GM19463 (cell line): ENCODE data around the gene JMJD1C.
"Not testable (repeated sequence)": the region's sequence is repeated elsewhere in the genome, so short reads cannot be mapped to it uniquely, and the experiment has no call there.

Experiments
- ATAC-seq: cut with Tn5 transposase; IDR thresholded peaks from one replicate; pipeline ENCODE4 v1.9.1; 2021; ENCODE audit warnings: mild to moderate bottlenecking, moderate library complexity; ENCODE audit not compliant: unreplicated experiment

The JMJD1C gene

DNA sequence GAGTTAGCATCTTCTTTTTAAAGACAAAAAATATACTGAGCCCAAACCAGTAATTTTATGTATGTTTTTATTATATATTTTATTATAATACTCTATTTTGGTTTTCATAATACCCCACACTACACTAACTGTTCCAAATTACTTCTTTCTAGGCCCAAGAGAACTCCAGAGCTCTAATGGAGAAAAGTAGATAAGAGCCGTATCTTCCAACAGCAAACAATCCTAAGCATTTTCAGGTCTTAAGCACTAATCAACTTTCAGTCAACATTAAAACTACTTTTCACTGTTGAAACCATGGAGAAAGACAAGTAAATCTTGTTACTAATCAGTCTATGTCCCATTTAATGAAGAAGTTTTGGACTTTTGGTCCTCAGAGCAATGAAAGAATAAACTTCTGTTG lies 55.1 kb downstream of the JMJD1C start:
- ATAC-seq, result no peak

DNA sequence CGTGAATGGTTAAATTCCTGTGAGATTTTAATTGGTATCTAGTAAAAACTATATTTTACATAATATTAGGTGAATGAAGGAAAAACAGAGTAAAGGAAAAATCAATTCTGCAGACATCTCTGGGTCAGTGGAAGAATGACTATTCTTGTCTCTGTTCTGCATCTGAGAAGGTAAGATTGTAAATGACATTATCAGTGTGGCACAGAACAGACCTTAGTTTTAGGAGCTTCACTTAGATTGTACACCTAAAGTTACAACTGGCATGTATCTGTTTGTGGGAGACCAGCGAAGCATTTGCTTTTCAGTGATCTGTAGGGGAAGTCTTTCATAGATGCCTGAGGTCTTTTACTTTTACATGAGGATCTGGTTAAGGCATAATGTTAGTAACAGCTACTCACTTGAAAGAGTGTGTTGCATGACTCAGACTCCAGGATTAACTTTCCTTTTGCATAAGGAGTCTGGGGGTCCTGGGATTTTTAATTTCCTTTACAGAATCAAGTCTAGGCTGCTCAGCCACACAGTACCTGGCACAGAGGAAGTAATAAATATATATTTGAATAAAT lies 56.2 kb downstream of the JMJD1C start:
- ATAC-seq, result no peak

DNA sequence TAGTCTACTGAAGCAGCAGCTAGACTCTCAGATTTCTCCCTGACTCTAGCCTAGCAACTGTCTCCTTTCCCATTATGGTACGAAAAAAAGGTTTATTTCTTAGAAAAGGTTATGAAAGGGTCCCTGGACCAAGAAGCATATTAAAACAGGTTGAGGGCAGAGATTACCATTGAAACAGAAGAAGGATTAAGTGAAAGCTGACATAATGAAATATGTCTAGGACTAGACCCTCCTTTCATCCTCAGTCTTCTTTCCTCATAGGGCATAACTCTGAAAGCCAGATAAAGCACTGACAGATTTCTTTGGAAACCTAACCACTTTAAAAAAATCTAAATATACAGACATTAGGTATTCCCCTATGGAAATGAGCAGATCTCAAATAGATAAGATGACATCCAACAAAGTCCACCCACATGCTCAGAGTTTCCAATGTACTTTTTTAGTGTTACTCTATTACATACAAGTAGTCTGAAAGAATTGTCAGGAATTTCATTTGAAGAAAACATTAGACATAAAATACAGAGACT lies 58.6 kb downstream of the JMJD1C start:
- ATAC-seq, result no peak

DNA sequence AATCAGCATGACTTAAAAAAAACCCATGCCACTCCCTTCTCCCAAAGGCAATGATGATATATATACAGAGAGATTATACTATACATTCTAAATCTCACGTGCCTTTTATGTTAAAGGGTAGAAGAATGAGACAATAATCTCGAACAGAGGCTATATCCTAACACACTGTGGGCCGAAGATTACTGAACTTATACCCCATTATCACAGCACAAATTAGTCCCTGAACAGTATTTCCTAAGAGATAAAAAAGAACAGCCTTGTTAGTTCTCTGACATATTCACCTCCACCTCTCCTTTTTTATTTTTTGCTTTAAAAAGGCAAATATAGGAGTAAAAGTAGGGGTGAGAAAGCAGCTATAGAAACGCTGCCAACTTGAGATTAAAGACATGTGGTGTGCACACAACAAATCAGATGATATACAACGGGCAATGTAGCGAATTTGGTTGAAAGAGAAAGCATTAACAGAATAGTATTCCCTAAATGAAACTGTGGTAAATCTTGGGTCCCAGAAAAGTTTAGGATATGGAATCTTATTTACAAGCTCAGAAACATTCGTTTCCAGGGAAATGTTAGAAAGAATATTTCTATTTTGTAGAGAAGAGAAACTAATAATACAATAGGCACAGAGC lies 69.5 kb downstream of the JMJD1C start:
- ATAC-seq, result no peak

DNA sequence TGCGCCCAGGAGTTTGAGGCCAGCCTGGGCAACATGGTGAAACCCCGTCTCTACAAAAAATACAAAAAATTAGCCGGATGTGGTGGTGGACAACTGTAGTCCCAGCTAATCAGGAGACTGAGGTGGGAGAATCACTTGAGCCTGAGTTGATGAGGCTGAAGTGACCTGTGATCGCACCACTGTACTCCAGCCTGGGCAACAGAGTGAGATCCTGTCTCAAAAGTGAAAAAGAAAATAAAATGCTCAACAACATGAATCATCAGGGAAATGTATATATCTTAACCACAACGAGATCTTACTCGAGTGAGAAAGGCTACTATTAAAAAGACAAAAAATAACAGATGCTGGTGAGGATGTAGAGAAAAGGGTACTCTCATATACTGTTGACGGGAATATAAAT lies 72.7 kb downstream of the JMJD1C start:
- no peak for ATAC-seq

DNA sequence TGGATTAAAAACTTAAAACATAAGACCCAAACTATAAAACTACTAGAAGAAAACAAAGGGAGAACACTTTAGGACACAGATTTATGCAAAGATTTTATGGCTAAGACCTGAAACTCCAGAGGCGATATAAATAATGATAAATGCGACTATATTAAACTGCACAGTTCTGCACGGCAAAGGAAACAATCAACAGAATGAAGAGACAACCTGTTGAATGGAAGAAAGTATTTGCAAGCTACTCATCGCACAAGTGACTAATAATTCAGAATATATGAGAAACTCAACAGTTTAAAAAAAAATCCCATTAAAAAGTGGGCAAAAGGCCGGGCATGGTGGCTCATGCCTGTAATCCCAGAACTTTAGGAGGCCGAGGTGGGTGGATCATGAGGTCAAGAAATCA lies 73.6 kb downstream of the JMJD1C start:
- ATAC-seq, result no peak

DNA sequence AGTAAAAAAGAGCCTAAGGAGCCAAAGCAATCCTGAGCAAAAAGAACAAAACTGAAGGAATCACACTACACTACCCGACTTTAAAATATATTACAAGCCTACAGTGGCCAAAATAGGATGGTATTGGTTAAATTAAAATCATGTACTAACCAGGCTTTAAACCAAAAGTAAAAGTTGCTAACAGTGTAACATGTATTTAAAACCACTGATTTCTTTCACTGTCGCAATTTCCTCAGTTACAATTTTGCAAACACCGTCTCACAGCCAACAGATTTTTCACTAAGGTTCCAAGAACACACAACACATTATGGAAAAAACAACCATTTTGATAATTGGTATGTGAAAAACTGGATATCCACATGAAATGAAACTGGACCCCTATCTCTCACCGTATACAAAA lies 74.0 kb downstream of the JMJD1C start:
- ATAC-seq, result no peak

DNA sequence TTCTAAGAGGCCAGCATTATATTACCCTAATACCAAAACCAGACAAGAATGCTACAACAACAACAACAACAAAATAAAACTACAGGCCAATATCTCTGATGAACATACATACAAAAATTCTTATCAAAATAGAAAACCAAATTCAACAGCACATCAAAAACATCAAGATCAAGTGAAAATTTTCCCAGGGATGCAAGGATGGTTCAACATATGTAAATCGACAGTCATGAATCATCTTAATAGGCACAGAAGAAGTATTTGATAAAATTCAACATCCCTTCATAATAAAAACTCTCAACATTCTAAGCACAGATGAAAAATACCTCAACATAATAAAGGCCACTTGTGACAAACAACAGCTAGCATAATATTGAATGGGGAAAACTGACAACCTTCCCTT lies 75.3 kb downstream of the JMJD1C start:
- ATAC-seq, result no peak

DNA sequence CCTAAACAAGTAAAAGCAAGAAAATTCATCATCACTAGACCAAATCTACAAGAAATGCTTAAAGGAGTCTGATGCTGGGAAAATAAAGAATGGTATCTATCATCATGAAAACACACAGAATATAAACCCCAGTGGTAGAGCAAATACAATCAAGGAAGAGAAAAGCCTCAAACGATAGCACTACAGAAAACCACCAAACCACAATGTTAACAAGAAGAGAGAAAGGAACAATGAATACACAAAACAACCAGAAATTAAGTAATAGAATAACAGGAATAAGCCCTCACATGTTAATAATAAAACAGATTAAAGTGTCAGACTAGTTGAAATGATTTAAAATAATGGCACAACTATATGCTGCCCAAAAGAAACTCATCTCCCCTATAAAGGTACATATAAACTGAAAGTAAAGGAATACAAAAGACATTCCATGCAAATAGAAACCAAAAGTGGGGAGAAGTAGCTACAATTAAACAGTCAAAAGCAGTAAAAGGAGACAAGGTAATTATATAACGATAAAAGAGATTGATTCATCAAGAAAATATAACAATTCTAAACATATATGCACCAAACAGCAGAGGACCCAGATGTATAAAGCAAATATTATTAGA lies 77.3 kb downstream of the JMJD1C start:
- ATAC-seq, result peak; percentile 75

DNA sequence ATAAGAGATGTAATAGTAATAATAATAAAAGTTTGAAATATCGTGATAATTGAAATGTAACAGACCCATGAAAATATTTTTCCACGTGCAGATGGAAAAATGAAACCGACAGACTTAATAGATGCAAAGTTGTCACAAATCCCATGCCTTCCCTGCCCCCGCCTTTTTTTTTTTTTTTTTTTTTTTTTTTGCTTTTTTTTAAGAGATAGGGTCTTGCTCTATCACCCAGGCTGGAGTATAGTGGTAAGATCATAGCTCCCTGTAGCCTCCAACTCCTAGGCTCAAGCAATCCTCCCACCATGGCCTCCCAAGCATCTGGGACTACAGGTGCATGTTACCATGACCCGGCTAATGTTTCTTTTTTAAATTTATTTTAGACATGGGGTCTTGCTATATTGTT lies 80.5 kb downstream of the JMJD1C start:
- ATAC-seq, result no peak

DNA sequence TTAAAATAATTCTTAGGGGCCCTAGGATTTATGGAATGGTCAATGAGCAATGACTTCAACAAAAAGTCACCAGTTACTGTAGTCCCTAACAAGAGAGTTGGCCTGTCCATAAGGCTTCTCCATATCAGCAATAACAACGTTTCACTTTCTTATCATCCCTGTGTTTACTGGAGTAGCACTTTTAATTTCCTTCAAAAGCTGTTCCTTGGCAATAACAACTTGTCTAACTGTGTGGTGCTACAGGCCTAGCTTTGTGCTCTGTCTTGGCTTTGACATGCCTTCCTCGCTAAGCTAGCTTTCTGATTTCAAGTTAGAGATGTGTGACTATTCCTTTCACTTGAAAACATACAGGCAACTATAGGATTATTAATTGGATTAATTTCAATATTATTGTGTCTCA lies 81.1 kb downstream of the JMJD1C start:
- ATAC-seq, result no peak

DNA sequence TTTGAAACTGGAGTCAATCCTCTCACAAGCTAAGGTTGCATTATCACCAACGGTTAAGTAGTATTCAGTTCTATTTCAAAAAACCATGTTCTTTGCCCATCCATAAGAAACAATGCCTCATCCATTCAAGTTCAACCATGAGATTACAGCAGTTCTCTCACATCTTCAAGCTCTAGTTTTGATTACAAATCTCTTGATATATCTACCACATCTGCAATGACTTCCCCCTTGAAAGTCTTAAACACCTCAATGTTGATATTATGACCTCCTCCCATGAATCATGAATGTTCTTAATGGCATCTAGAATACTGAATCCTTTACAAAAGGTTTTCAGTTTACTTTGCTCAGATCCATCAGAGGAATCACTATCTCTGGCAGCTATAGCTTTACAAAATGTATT lies 81.8 kb downstream of the JMJD1C start:
- ATAC-seq, result no peak

DNA sequence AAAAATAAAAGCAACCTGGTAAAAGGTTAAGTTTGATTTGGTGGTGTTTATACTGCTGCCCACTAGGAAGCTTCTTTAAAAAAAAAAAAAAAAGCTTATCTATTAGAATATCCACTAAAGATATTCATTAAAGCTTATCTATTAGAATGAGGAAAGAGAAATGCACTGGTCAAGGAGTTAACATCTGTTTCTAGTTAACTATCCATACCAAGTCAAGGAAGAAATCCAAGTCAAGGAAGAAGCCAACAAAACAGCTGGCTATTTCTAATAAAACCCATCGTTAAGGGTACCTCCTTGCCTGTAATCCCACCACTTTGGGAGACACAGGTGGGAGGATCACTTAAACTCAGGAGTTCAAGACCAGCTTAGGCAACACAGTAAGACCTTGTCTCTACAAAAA lies 82.6 kb downstream of the JMJD1C start:
- no peak for ATAC-seq

DNA sequence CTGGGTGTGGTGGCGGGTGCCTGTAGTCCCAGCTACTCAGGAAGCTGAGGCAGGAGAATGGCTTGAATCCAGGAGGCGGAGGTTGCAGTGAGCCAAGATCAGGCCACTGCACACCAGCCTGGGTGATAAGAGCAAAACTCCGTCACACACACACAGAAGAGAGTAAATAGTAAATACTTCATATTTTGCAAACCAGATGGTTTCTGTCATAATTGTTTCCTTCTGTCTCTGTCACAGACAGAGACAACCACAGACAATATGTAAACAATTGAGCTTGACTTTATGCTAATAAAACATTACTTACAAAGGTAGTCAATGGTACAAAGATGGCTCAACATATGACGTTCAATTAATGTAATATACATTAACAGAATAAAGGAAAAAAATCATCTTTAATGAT lies 83.7 kb downstream of the JMJD1C start:
- ATAC-seq, result no peak

DNA sequence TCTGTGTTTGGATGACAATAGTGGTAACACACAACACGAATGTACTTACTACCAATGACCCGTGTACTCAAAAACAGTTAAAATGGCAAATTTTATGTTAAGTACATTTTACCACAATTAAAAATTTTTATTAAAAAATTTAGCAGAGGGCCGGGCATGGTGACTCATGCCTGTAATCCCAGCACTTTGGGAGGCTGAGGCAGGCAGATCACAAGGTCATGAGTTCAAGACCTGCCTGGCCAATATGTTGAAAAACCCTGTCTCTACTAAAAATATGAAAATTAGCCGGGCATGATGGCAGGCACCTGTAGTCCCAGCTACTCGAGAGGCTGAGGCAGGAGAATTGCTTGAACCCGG lies 88.5 kb downstream of the JMJD1C start:
- not testable (repeated sequence) for ATAC-seq

DNA sequence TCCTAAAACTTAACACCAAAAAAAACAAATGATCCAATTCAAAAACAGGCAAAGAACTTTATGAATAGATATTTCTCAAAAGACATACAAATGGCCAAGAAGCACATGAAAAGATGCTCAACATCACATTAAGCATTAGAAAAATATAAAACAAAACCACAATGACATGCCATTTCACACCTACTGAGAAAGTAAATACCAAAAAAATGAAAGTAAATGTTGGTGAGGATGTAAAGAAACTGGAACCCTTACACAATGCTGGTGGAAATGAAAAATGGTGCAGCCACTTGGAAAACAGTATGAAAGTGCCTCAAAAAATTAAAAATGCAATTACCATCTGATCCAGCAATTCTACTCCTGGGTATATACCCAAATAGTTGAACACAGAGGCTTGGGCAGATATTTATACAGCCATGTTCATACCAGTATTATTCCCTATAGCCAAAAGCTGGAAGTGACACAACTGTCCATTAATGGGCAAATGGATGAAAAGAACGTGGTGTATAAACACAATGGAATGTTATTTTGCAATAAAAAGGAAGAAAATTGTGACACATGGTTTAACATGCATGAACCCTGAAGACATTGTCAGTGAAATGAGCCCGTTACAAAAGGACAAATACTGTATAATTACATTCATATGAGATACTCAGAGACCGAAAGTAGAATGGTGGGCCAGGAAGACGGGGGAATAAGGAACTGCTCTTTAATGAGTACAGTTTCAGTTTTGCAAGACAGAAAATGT lies 89.0 kb downstream of the JMJD1C start:
- peak; percentile 97 for ATAC-seq

DNA sequence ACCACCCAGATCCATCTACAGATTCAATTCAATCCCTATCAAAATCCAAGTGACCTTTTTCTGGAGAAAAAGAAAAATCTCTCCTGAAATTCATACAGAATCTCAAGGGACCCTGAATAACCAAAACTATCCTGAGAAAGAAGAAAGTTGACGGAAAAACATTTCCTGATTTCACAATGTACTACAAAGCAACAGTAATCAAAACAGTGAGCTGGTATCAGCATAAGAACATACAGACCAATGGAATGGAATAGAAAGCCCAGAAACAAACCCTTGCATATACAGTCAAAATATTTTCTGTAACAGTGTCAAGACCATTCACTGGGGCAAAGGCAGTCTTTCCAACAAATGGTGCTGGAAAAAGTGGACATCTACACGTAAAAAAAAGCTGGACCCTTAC lies 89.9 kb downstream of the JMJD1C start:
- ATAC-seq, result no peak

DNA sequence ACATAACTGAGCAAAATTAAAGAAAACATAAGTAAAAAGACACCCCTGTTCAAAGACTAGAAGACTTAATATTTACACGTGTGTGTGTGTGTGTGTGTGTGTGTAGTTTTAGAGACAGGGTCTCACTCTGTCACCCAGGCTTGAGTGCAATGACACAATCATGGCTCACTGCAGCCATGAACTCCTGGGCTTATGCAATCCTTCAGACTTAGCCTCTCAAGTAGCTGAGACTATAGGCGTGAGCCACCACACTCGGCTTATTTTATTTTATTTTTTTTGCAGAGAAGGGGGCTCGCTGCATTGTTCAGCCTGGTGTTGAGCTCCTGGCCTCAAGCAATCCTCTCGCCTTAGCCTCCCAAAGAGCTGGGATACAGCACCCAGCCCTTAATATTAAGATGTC lies 90.3 kb downstream of the JMJD1C start:
- ATAC-seq, result no peak

DNA sequence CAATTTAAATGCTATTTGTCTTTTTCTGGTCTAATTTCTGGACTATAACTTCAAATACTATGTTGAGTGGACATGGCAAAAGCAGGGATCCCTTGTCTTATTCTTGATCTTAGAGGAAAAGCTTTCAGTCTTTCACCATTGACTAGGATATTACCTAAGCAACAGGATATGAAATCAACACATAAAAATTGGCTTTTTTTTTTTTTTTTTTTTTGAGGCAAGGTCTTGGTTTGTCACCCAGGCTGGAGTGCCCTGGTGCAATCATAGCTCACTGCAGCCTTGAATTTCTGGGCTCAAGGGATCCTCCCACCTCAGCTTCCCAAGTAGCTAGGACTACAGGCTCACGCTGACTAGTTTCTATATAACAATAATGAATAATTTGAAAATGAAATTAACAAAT lies 90.8 kb downstream of the JMJD1C start:
- ATAC-seq, result no peak

DNA sequence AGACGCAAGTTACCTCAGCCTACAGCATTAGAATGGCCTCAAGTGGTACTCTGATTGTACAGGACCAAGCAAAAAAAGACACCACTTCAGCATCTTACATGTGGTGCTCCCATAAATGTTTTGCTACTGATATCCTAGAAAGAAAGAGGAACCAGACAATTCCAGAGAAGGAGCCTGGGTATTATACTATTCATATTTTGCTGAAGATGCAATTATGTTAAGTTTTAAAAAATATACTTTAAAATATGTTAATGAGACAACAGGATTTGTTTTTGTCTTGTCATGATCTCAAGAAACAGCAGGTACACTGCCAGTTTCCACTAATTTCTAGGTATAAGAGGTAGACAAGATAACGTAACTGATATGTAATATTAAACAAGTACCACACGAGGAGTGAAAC lies 92.6 kb downstream of the JMJD1C start:
- no peak for ATAC-seq

DNA sequence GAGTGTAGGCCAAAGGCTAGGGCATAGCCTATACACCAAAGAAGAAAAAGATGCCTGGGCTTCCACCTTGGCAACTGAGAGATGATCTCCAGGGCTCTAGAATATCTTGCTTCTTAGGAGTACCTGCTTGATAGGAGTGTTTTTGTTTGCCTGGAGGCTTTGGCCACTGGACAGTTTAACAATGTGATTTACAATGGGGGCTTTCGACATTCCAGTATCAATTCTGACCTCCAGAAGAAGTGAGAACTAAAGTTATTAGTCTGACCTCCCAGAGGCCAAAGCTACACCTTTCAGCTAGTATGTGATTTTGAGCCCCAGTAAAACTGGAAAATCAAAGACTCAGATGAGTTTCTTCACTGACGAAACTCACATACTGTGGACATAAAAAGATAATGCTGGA lies 96.1 kb downstream of the JMJD1C start:
- no peak for ATAC-seq

DNA sequence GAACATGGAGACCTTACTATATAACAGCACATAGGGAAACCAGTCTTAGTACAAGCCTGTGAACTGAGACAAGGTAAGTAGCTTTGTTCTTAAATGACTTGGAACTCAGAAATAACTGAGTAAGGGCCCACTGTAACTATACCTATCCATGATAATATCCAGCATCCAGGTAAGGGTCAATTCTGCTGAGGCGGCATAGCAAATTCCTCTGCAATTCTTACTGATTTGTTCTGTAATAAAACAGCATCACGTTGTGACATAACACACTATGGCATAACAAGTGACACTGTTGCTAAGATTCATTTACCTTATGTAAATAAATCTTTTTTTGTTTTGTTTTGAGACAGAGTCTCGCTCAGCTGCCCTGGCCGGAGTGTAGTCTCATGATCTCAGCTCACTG lies 97.4 kb downstream of the JMJD1C start:
- ATAC-seq, result no peak
